Retinal pigment epithelial cell (primary cell): ENCODE results near the gene ZC3H7A.

Source experiments
- DNase-seq: peaks from one replicate; pipeline ENCODE4 v3.0.0-alpha.2; 2010; ENCODE audit warnings: low read depth
- H3K4me3 ChIP-seq: 2 replicates; pipeline ENCODE4 v1.5.1; 2011; ENCODE audit warnings: mild to moderate bottlenecking, low read length, control low read depth, moderate library complexity
- TF ChIP-seq, protein P1 (sequence below): conservative IDR thresholded peaks from 2 replicates; pipeline ENCODE4 v1.5.1; 2011; ENCODE audit warnings: low read depth, low read length, control low read depth, inconsistent platforms

ZC3H7A gene

DNA sequence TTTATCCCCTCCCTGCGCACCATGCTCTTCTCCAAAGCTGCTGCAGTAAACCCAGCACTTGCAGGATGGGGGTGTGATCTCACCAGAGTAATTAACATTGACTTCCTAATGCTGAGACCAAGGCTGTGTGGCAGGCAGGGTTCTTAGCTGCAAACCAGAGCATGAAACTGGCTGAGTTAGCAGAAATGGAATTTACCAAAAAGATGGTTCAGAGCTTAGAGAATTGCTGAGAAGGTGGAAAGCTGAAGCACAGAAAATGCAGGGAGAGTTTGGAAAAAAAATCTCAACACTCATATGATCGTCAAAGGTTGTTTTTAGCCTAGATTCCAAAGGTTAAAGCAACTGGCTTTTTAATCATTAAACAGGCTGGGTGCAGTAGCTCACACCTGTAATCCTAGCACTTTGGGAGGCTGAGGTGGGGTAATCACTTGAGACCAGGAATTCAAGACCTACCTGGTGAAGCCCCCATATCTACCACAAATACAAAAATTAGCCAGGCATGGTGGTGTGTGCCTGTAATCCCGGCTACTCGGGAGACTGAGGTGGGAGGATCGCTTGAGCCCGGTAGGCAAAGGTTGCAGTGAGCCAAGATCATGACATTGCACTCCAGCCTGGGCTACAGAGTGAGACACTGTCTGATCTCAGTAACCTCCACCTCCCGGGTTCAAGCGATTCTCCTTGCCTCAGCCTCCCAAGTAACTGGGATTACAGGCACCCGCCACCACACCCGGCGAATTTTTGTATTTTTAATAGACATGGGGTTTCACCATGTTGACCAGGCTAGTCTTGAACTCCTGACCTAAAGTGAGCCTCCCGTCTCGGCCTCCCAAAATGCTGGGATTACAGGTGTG, 48.4 kb downstream of the ZC3H7A start:
- no peak for DNase-seq
- H3K4me3 ChIP-seq, result no peak overlapping the region
- TF ChIP-seq, protein P1, sequence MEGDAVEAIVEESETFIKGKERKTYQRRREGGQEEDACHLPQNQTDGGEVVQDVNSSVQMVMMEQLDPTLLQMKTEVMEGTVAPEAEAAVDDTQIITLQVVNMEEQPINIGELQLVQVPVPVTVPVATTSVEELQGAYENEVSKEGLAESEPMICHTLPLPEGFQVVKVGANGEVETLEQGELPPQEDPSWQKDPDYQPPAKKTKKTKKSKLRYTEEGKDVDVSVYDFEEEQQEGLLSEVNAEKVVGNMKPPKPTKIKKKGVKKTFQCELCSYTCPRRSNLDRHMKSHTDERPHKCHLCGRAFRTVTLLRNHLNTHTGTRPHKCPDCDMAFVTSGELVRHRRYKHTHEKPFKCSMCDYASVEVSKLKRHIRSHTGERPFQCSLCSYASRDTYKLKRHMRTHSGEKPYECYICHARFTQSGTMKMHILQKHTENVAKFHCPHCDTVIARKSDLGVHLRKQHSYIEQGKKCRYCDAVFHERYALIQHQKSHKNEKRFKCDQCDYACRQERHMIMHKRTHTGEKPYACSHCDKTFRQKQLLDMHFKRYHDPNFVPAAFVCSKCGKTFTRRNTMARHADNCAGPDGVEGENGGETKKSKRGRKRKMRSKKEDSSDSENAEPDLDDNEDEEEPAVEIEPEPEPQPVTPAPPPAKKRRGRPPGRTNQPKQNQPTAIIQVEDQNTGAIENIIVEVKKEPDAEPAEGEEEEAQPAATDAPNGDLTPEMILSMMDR, result no peak

DNA sequence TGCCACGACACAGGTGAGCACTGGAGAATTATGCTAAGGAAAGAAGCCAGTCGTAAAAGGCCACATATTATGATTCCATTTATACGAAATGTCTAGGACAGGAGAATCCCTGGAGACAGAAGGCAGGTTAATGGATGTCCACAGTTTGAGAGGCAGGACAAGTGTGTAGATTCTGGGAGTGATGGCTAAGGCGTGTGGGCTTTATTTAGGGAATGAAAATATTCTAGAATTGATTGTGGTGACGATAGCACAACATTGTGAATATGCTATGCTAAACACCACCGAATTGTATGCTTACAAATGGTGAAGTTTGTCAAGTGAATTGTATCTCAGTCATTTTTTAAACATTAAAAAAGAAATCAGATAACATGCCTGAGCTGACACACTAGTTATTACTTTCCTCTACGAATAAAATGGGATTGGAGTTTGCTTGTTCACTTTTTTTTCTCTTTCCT, 49.1 kb downstream of the ZC3H7A start:
- H3K4me3 ChIP-seq, result no peak overlapping the region
- TF ChIP-seq, protein P1, result no peak
- no peak for DNase-seq

DNA sequence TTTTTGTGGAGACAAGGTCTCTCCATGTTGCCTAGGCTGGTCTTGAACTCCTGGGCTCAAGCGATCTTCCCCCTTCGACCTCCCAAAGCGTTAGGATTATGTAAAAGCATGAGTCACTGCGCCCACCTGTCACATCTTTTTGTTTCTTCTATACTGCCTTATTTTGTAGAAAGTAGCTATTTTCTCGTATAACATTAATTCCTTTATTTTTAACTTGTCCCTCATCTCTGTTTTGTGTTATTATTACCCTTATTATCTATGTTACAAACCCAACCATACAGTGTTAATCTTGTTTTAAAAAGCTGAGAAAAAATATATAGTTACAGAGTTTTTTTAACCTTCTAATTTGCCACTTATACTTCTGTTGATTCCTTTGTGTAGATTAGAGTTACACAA, 53.0 kb downstream of the ZC3H7A start:
- TF ChIP-seq, protein P1, result no peak
- DNase-seq, result no peak
- no peak overlapping the region for H3K4me3 ChIP-seq

DNA sequence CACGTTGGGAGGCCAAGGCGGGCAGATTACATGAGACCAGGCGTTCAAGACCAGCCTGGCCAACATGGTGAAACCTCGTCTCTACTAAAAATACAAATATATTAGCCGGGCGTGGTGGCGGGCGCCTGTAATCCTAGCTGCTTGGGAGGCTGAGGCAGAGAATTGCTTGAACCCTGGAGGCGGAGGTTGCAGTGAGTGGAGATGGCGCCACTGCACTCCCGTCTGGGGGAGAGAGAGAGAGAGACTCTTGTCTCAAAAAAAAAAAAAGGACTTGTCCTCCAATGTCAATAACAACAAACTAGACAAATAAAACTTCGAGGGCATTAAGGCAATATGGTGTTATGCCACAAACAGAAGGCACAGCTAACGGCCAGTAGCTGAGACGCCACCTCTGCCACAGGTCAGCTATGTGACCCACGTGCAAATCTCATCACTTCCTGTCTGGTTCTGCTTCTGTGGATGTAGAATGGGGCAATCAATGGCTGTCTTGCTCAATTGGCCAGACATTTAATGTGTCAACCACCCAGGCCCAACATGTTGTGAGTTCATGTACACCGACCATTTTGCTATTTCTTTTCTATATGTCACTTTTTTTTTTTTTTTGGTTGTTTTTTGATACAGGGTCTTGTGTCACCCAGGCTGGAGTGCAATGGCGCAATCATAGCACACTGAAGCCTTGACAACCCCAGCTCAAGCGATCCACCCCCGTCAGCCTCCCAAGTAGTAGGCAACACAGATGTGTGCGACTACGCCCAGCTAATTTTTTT, 53.6 kb downstream of the ZC3H7A start:
- peak overlapping the region; percentile 53 for H3K4me3 ChIP-seq
- DNase-seq, result no peak
- TF ChIP-seq, protein P1, result no peak

DNA sequence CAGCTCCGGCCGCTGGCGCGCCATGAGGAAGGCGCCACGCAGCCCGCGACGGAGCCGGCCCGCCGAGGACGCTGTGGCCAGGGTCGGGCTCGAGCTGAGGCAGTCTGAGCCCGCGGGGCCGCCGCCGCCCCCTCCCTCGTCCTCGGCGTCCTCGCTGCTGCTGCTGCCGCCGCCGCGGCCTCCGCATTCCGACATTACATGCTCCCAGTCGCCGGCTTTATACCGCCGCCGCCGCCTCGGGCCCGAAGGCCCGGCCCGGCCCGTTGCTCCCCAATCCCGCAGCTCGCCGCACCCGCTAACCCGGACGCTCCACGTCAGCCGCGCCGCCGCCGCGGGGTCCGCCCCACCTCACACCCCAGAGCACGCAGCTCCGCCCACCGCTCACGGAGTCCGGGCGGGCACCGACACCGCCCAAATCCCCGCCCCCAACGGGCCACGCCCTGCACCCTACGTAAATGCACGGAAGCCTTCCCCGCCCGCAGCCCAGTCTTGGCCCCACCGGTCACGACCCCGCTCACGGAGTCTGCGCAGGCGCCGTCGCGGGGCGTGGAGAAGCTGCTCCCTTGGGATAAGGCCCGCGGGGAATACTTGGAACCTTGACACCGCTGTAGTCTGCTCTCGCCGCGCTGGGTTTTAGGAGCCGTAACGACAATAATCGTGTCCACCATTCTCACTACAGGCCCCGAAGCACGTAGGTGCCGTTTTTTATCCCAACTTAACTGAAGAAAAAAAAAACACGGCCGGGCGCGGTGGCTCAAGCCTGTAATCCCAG, 54.3 kb downstream of the ZC3H7A start, which contains the start of gene TXNDC11:
Gene TXNDC11, minus strand, starts transcription at position 322 of the 772 bp plus-strand sequence. Its CDS starts 127 bp downstream, at position 195.
- H3K4me3 ChIP-seq, result peak within 1 kb of the TSS; percentile 73

DNA sequence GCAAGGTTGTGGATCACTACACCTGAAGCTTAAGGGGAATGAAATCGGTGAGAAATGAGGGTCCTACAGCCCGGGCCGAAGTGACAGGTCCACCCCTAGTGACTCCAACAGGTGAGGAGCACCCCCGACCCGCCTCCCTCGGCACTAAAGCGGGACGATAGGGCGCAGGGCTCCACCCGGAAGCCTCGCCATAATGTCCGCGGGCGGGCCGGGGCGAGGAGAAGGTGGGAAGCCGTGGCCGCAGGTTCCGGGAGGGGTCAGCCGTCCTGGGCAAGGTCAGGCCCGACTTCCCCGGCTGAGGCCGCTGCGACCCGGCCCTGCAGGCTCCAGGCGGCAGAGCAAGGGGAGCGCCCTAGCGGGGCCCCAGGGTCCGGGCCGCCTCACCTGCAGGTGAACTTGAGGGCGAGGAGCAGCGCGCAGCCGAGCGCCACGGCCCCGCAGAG, 54.9 kb downstream of the ZC3H7A start:
- TF ChIP-seq, protein P1, result no peak
- no peak for DNase-seq
- H3K4me3 ChIP-seq, result peak overlapping the region; percentile 73

More for the DNA sequence above, 54.3 kb downstream of the ZC3H7A start, which contains the start of gene TXNDC11:
- DNase-seq, result peak; percentile 91
- TF ChIP-seq, protein P1, result no peak
